ENCODE results near the gene SELENOV. TPM values are rescaled to one million over a fixed set of nuclear protein-coding genes. Genes with fewer than 3 reads are reported as not detected.

Gene SELENOV
- total RNA-seq, 1 donor from 2014 or later: 2.9 TPM

GRCh38 chr19:39507715-39508364 lies 7.1 kb upstream of the SELENOV start:
- Mint-ChIP-seq H3K27me3 (ENCODE audit: unreplicated experiment) (peaks cover 13% of the 10 kb centered on the region), H3K4me1 (ENCODE audit: unreplicated experiment) (no peaks in the 10 kb centered on the region), H3K27ac (ENCODE audit: unreplicated experiment) (no peak overlapping the region), H3K36me3 (ENCODE audit: low read depth, unreplicated experiment) (peaks cover 34% of the 10 kb centered on the region), H3K9me3 (ENCODE audit: unreplicated experiment) (no peaks in the 10 kb centered on the region), H3K4me3 (ENCODE audit: unreplicated experiment) (peak overlapping the region; percentile 59)
- DNase-seq (ENCODE audit: low spot score): no peak
- no peak for TF ChIP-seq CTCF (IDR thresholded peaks at IDR 0.05; ENCODE audit: unreplicated experiment)

DNA sequence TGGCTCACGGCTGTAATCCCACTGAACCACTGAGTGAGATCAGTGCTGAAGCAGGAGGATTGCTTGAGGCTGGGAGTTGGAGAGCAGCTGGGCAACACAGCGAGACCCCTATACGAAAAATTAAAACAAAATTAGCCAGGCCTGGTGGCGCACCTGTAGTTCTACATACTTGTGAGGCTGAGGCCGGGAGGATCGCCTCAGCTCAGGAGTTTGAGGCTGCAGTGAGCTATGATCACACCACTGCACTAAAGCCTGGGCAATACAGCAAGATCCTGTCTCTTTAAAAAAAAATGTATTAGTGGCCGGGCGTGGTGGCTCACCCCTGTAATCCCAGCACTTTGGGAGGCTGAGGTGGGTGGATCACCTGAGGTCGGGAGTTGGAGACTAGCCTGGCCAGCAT lies 6.3 kb upstream of the SELENOV start:
- no peaks in the 10 kb centered on the region for H3K9me3 Mint-ChIP-seq (ENCODE audit: unreplicated experiment)
- peaks cover 15% of the 10 kb centered on the region for H3K27me3 Mint-ChIP-seq (ENCODE audit: unreplicated experiment)
- no peak for TF ChIP-seq CTCF (IDR thresholded peaks at IDR 0.05; ENCODE audit: unreplicated experiment)
- H3K36me3 Mint-ChIP-seq (ENCODE audit: low read depth, unreplicated experiment): peaks cover 28% of the 10 kb centered on the region
- no peak for DNase-seq (ENCODE audit: low spot score)
- H3K4me3 Mint-ChIP-seq (ENCODE audit: unreplicated experiment): peak overlapping the region; percentile 59
- no peaks in the 10 kb centered on the region for H3K4me1 Mint-ChIP-seq (ENCODE audit: unreplicated experiment)
- H3K27ac Mint-ChIP-seq (ENCODE audit: unreplicated experiment): no peak overlapping the region

GRCh38 chr19:39509233-39509632 lies 5.7 kb upstream of the SELENOV start:
- H3K27me3 Mint-ChIP-seq (ENCODE audit: unreplicated experiment): peaks cover 17% of the 10 kb centered on the region

DNA sequence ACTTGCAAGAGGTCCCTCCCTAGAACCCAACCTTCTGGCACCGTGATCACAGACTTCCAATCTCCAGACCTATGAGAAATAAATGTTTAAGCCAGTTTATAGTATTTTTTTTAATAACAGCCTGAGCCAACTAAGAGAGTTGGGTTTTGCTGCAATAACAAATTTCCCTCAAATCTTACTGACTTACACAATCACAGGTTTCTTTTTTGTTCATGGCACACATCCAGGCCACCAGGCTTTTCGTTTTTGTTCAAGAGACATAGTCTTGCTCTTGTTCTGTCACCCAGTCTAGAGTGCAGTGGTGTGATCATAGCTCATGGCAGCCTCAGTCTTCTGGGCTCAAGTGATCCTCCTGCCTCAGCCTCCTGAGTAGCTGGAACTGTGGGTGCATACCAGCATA lies 2.0 kb upstream of the SELENOV start:
- H3K27me3 Mint-ChIP-seq (ENCODE audit: unreplicated experiment): peaks cover 19% of the 10 kb centered on the region
- TF ChIP-seq CTCF (IDR thresholded peaks at IDR 0.05; ENCODE audit: unreplicated experiment): no peak
- H3K36me3 Mint-ChIP-seq (ENCODE audit: low read depth, unreplicated experiment): peaks cover 8% of the 10 kb centered on the region
- no peaks in the 10 kb centered on the region for H3K9me3 Mint-ChIP-seq (ENCODE audit: unreplicated experiment)
- H3K4me3 Mint-ChIP-seq (ENCODE audit: unreplicated experiment): no peak overlapping the region
- no peak overlapping the region for H3K27ac Mint-ChIP-seq (ENCODE audit: unreplicated experiment)
- no peak for DNase-seq (ENCODE audit: low spot score)
- H3K4me1 Mint-ChIP-seq (ENCODE audit: unreplicated experiment): peaks cover 12% of the 10 kb centered on the region

More at GRCh38 chr19:39509233-39509632, 5.7 kb upstream of the SELENOV start:
- Mint-ChIP-seq H3K36me3 (ENCODE audit: low read depth, unreplicated experiment) (peaks cover 22% of the 10 kb centered on the region), H3K27ac (ENCODE audit: unreplicated experiment) (no peak overlapping the region), H3K9me3 (ENCODE audit: unreplicated experiment) (no peaks in the 10 kb centered on the region), H3K4me3 (ENCODE audit: unreplicated experiment) (no peak overlapping the region), H3K4me1 (ENCODE audit: unreplicated experiment) (no peaks in the 10 kb centered on the region)
- no peak for TF ChIP-seq CTCF (IDR thresholded peaks at IDR 0.05; ENCODE audit: unreplicated experiment)
- DNase-seq (ENCODE audit: low spot score): no peak

GRCh38 chr19:39515551-39516191 lies 732 bp downstream of the SELENOV start:
- DNase-seq (ENCODE audit: low spot score): peak; percentile 28
- no peak for TF ChIP-seq CTCF (IDR thresholded peaks at IDR 0.05; ENCODE audit: unreplicated experiment)
- Mint-ChIP-seq H3K4me3 (ENCODE audit: unreplicated experiment) (peak overlapping the region; percentile 81), H3K27ac (ENCODE audit: unreplicated experiment) (no peak overlapping the region), H3K9me3 (ENCODE audit: unreplicated experiment) (no peaks in the 10 kb centered on the region), H3K4me1 (ENCODE audit: unreplicated experiment) (peaks cover 12% of the 10 kb centered on the region), H3K36me3 (ENCODE audit: low read depth, unreplicated experiment) (peaks cover 4% of the 10 kb centered on the region), H3K27me3 (ENCODE audit: unreplicated experiment) (peaks cover 15% of the 10 kb centered on the region)

All from endothelial cell (in vitro differentiated cells).